Activated CD4-positive, alpha-beta T cell treated with anti-CD3 and anti-CD28 coated beads, Interleukin-2, amount 50 U/mL, for 16 hours (primary cell): ENCODE data around the gene XAF1.
"Not testable (repeated sequence)": the region's sequence is repeated elsewhere in the genome, so short reads cannot be mapped to it uniquely, and the experiment has no call there.

Experiments used
- DNase-seq: peaks from one replicate; pipeline ENCODE4 v3.0.0-alpha.2; 2020

Gene XAF1

GRCh38 chr17:6812295-6812694, 56.4 kb downstream of the XAF1 start:
- DNase-seq = no peak

- no peak for DNase-seq
These were observed 59.9 kb downstream of the XAF1 start for GRCh38 chr17:6815775-6816174.

GRCh38 chr17:6816368-6816767, 60.5 kb downstream of the XAF1 start:
- DNase-seq = not testable (repeated sequence)

- DNase-seq = no peak
These were observed 63.1 kb downstream of the XAF1 start for GRCh38 chr17:6818938-6819337.

- no peak for DNase-seq
These were observed 67.2 kb downstream of the XAF1 start for GRCh38 chr17:6823011-6823442.
